Left lobe of liver (tissue), 1 donor: ENCODE results near the gene HSH2D. TPM values are rescaled to one million over a fixed set of nuclear protein-coding genes. Genes with fewer than 3 reads are reported as not detected.

Experiments
- total RNA-seq: library from RNA; stranded (reverse); gene quantifications from one replicate; pipeline ENCODE4 v1.2.1, GENCODE V29; 2021
- donor health status: DM: no; HTN: yes; CAD: no.

Gene HSH2D
- total RNA-seq, 1 donor from 2014 or later = 0.86 TPM

Other genes with a start within 250 kb of the HSH2D start
- 228 TPM for gene CYP4F2, start 245.6 kb upstream of the HSH2D start, total RNA-seq
- gene CYP4F11, start 209.2 kb upstream of the HSH2D start, total RNA-seq = 97.0 TPM
- not detected for gene OR10H4, start 194.7 kb upstream of the HSH2D start, total RNA-seq
- 21.0 TPM for gene TPM4, start 67.2 kb upstream of the HSH2D start, total RNA-seq
- gene RAB8A, start 31.8 kb upstream of the HSH2D start, total RNA-seq = 56.5 TPM
- gene CIB3, start 29.8 kb downstream of the HSH2D start, total RNA-seq = not detected
- 32.9 TPM for gene FAM32A, start 41.7 kb downstream of the HSH2D start, total RNA-seq
- gene AP1M1, start 54.2 kb downstream of the HSH2D start, total RNA-seq = 76.5 TPM
- 8.5 TPM for gene KLF2, start 181.1 kb downstream of the HSH2D start, total RNA-seq